ENCODE data around the gene CBX2. TPM values are rescaled to one million over a fixed set of nuclear protein-coding genes. Genes with fewer than 3 reads are reported as not detected.

Gene CBX2
- total RNA-seq, 4 donors from 2014 or later, result 0.34 to 3.0 (median 0.68) TPM

DNA sequence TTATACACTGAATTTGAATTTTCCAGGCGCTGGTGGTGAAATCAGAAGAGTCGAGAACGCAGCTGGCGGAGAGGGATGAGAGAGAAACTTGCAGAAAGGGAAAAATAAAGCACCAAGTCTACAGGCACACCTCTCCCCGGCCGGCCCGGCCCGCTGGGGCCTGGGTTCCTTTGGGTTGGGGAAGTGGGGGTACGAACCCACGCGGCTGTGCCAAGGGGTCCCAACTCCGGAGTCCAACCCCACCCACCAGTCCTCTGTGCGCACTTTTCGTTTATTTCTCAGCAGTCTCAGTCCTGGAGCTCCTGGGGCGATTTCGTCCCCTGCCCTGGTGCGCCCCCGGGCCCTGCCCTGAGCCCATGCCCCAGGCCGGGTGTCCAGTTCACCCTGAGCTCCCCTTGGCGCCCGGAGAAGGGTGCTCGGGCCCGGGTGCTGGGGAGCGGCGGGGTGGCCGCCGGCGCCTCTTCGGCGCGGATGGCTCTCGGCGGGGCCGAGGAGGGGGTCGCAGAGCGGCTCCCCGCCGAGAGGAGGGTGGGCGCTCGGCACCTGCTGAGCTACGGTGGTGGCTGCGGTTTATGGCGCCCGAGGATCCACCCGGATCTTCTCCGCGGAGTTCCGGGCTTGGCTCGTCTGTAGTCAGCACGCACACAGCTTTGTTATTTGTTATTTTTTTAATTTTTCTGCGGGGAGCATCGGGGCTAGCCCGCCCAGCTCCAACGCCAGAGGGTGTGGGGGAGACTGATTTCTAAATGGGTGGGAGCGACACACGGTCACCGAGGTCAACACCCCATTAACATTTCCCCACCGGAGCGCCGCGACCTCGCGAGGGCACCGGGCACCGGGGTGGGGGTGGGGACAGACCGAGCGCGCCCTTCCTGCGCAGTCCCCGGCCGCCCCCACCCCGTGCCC, 34.7 kb downstream of the CBX2 start:
- TF ChIP-seq, protein P1, sequence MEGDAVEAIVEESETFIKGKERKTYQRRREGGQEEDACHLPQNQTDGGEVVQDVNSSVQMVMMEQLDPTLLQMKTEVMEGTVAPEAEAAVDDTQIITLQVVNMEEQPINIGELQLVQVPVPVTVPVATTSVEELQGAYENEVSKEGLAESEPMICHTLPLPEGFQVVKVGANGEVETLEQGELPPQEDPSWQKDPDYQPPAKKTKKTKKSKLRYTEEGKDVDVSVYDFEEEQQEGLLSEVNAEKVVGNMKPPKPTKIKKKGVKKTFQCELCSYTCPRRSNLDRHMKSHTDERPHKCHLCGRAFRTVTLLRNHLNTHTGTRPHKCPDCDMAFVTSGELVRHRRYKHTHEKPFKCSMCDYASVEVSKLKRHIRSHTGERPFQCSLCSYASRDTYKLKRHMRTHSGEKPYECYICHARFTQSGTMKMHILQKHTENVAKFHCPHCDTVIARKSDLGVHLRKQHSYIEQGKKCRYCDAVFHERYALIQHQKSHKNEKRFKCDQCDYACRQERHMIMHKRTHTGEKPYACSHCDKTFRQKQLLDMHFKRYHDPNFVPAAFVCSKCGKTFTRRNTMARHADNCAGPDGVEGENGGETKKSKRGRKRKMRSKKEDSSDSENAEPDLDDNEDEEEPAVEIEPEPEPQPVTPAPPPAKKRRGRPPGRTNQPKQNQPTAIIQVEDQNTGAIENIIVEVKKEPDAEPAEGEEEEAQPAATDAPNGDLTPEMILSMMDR (IDR thresholded peaks at IDR 0.05; ENCODE audit: low read depth), result no peak

DNA sequence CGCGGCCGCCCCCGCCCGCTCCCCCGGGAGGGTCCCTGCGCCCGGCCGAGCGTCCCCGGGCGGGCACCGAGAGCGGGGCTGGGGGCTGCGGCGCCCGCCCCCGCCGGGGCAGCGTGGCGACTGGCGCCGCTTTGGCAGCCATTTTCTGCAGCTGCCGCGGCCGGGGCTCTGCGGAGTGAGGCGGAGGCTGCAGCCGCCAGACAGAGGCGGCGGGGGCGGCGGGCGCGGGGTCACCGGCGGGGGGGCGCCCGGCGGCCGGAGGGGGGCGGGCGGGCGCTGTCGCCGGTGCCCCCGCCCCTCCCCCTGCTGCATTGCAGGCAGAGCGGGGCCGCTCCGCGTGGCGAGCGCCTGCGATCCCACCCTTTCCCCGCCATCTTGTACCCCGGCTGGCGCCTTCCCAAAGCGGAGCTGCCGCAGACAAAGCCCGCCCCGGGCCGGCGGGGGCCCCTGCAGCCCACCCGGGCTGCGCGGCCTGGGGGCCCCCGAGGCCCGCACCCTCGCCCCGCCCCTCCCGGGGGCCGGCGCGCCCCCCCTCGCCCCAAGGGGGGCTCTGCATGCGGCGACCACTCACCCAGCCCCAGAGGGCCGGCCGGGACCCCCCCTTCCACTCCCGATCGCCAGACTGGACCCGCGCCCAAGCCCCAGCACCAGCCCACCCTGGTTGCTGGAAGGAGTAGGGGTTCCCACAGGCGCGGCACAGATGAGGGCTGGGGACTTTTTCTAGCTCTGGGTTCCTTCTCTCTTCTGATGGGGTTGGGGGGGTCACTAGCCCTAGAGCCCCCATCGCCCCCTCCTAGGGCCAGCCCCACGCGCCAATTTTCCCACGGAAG, 35.6 kb downstream of the CBX2 start:
- TF ChIP-seq, protein P1 (IDR thresholded peaks at IDR 0.05; ENCODE audit: low read depth), result no peak

DNA sequence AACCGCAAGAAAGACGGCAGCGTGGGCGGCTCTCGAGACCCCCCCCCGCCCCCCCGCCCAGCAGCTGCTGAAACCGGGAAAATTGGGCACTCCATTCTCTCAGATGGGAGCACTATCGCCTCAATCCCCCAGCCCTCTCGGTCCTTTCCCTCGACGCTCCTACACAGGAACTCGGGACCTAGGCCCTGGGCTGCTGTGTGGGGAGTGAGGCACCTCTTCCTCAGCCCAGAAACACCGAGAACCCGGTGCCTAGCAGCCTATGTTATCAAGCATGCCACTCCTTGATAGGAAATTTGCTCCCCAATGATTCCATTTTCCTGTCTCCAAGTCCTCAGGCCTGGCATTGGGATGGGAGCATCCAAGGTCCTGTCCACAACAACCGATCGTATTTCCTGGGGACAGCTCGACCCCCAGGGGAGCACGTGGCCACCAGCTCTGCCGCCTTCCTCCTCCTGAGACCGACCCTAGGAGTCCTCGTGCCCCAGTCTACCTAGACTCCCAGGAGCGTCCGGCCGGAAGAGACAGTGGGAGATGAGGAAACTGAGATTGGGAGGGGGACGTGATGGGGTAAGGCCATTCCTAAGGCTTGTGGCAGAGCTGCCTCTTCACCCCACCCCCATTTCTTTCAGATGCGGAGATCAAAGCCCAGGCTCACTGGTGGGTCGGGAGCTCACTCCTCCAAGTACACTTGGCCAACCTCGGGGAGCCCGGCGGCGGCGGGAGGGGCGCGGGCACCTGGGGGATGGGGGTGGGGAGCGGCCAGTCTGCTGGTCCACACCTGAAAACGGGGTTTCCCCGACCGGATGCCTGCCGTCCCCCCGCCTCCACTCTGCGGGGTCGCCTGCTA, 36.4 kb downstream of the CBX2 start:
- TF ChIP-seq, protein P1 (IDR thresholded peaks at IDR 0.05; ENCODE audit: low read depth), result no peak

DNA sequence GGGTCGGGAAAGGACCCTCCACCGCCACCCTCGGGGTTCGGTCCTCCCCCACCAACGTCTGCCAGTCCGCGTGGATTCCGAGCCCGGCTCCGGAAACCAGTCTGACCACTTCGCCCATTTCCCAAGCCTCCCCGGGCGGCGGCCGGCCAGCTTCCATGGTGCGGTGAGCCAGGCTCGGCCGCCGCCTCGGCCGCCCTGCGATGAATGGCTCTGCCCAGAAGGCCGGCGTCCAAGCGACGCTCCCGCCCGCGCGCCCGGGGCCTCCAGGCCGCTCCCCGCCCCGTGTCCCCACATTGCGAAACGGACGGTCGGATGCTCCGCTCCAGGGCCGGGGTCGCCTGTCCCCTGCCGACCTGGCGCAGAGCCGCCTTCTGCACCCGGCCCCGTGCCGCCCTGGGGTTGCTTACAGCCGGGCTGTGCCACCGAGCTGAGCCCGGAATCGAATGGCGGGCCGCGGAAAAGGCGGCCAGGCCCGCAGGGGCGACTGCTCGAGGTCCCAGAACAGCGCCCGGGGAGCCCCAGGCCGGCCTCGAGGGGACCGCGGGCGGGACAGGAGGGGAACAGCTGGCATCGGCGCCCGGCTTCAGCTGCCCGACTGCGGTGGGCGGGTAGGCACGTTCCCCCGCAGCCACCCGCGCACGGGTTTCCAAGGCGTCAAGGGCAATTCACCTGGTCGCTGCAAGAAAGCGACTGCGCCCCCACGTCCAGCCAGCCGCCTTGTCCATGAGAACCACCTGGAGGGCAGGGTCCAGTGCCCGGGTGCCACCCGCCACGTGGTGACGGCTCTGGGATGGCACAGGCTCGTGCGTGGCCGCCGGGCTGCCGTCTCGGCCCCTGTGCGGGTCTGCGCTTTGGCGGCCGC, 37.3 kb downstream of the CBX2 start:
- TF ChIP-seq, protein P1 (IDR thresholded peaks at IDR 0.05; ENCODE audit: low read depth), result no peak

DNA sequence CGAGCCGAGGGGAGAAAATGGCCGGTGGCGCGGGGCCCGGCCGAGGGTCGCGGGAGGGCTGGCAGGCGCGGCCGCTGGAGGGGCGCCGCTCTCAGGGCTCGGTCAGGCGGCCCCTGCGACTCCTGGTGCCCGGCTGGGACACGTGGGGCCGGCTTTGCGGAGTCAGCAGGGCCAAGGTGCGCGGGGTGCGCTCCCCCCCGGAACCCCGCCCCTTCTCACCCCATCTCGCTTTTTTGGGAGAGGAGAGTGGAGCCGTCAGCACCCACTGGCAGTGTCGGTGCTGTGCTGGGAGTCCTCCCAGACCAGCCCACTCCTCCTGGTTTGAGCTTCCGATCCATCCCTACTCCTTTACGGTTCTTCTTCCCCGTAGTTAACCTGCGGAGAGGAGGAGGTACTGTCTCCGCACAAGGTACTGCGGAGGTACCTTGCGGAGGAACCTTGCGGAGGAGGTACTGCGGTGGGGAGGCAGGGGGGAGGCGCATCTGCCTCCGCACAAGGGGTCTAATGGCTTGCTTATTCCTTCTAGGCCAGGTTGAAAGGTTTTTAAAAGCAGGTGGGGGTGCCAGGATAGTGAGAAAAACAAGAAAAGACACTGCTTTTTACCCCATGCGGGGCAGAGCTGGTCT, 38.0 kb downstream of the CBX2 start:
- TF ChIP-seq, protein P1 (IDR thresholded peaks at IDR 0.05; ENCODE audit: low read depth), result no peak

Data from subcutaneous adipose tissue (tissue), 4 donors.